Activated CD8-positive, alpha-beta T cell treated with anti-CD3 and anti-CD28 coated beads for 36 hours (primary cell): ENCODE measurements around the gene TMEM208. TPM values are rescaled to one million over a fixed set of nuclear protein-coding genes. Genes with fewer than 3 reads are reported as not detected.
A peak's percentile ranks its signal among the peaks of the same experiment; 100 is the strongest.

Experiments used
- ATAC-seq: fragments of 200-7000 bp; cut with Tn5 transposase; one replicate; pipeline ENCODE4 v1.10.0; 2021; ENCODE audit warnings: mild to moderate bottlenecking, moderate library complexity
- CTCF ChIA-PET: fragments of 350-600 bp; sonication (Branson Sonifier 250); formaldehyde crosslinking; loops from one replicate; lab custom pipeline; 2021; ENCODE audit warnings: antibody characterized with exemption; lab: Charles Lee
- POLR2A ChIA-PET: fragments of 350-600 bp; sonication (Branson Sonifier 250); formaldehyde crosslinking; loops from one replicate; lab custom pipeline; 2021; ENCODE audit warnings: antibody characterized with exemption; lab: Charles Lee
- DNase-seq: peaks from one replicate; pipeline ENCODE4 v3.0.0-alpha.2; 2020
- H3K27ac Mint-ChIP-seq: one replicate; pipeline ENCODE4 v1.8.0; 2021; ENCODE audit warnings: mild to moderate bottlenecking, mixed read lengths
- H3K27me3 Mint-ChIP-seq: one replicate; pipeline ENCODE4 v1.8.0; 2021; ENCODE audit warnings: mixed read lengths
- H3K36me3 Mint-ChIP-seq: one replicate; pipeline ENCODE4 v1.8.0; 2021; ENCODE audit warnings: low read depth, mixed read lengths
- H3K4me1 Mint-ChIP-seq: one replicate; pipeline ENCODE4 v1.8.0; 2021; ENCODE audit warnings: low read depth, mixed read lengths
- H3K4me3 Mint-ChIP-seq: one replicate; pipeline ENCODE4 v1.8.0; 2021; ENCODE audit warnings: mild to moderate bottlenecking, moderate library complexity, mixed read lengths
- H3K9me3 Mint-ChIP-seq: one replicate; pipeline ENCODE4 v1.8.0; 2021; ENCODE audit warnings: mixed read lengths
- CTCF ChIP-seq: fragments of 200-600 bp; IDR thresholded peaks from one replicate; pipeline ENCODE4 v1.8.0; 2022; ENCODE audit warnings: antibody characterized with exemption, mild to moderate bottlenecking
- intact Hi-C: fragments of 100-400 bp; cut with micrococcal nuclease; formaldehyde crosslinking; loops from one replicate; pipeline ENCODE4 v1.10.0; 2022
- total RNA-seq, 2 experiments: library from RNA; stranded (reverse); gene quantifications; one replicate each; pipeline ENCODE4 v1.2.3, GENCODE V29; 2021

TMEM208 gene
- total RNA-seq, 2 experiments from 2014 or later: 25.7 to 30.7 TPM

- ChIA-PET POLR2A (interaction anchor here (0.6 to 1.8 kb wide), 9 partner anchors 8 to 252 kb away, joined by 3 to 8 read pairs (median 3); partner anchors contain the start of genes HSD11B2 and TMEM208), CTCF (interaction anchor here (0.6 to 2.4 kb wide), 17 partner anchors 9 to 245 kb away, joined by 3 to 15 read pairs (median 4); partner anchors contain the start of genes FHOD1, TMEM208 and TRADD)
- Mint-ChIP-seq H3K4me1 (peaks cover 33% of the 10 kb centered on the region), H3K27me3 (no peaks in the 10 kb centered on the region), H3K4me3 (no peak overlapping the region), H3K27ac (no peak overlapping the region), H3K36me3 (peaks cover 60% of the 10 kb centered on the region), H3K9me3 (no peaks in the 10 kb centered on the region)
- TF ChIP-seq CTCF: peak; percentile 68
- ATAC-seq (peak; percentile 67), DNase-seq (peak; percentile 42)
- intact Hi-C loops: no loop called here
These were observed 28.6 kb upstream of the TMEM208 start for GRCh38 chr16:67198238-67198734.

GRCh38 chr16:67199011-67199807 lies 27.7 kb upstream of the TMEM208 start, which contains the start of gene ELMO3:
Gene ELMO3 (plus strand): TSS chr16:67199131. CDS start chr16:67199327, 196 bp downstream.
- intact Hi-C loops: no loop called here
- POLR2A ChIA-PET: interaction anchor here (1.3 kb wide), 1 partner anchor 27 kb away, joined by 3 read pairs; the partner anchor contains the start of gene TMEM208
- DNase-seq (no peak), ATAC-seq (no peak)
- H3K27me3 Mint-ChIP-seq: no peaks in the 10 kb centered on the region
- no peak within 1 kb of the TSS for H3K27ac Mint-ChIP-seq
- no peaks in the 10 kb centered on the region for H3K9me3 Mint-ChIP-seq
- no peak within 1 kb of the TSS for H3K4me3 Mint-ChIP-seq
- CTCF ChIA-PET: interaction anchor here (0.6 to 2.4 kb wide), 6 partner anchors 14 to 221 kb away, joined by 3 to 15 read pairs (median 3); no protein-coding TSS in a partner anchor
- no peak for TF ChIP-seq CTCF
- peaks cover 51% of the 10 kb centered on the region for H3K36me3 Mint-ChIP-seq
- H3K4me1 Mint-ChIP-seq: peaks cover 24% of the 10 kb centered on the region

- Mint-ChIP-seq H3K9me3 (no peaks in the 10 kb centered on the region), H3K27ac (no peak overlapping the region), H3K4me1 (peaks cover 18% of the 10 kb centered on the region), H3K27me3 (no peaks in the 10 kb centered on the region), H3K4me3 (no peak overlapping the region), H3K36me3 (peaks cover 47% of the 10 kb centered on the region)
- no peak for DNase-seq
- intact Hi-C loops: no loop called here
- ChIA-PET CTCF (no interaction called here), POLR2A (interaction anchor here (0.6 to 1.3 kb wide), 2 partner anchors 27 to 67 kb away, joined by 3 read pairs; partner anchors contain the start of gene TMEM208)
- no peak for ATAC-seq
- no peak for TF ChIP-seq CTCF
These were observed 27.1 kb upstream of the TMEM208 start for GRCh38 chr16:67199808-67200198.

- intact Hi-C loops: no loop called here
- Mint-ChIP-seq H3K4me1 (peaks cover 16% of the 10 kb centered on the region), H3K4me3 (no peak overlapping the region), H3K36me3 (peaks cover 41% of the 10 kb centered on the region), H3K27ac (no peak overlapping the region), H3K27me3 (no peaks in the 10 kb centered on the region), H3K9me3 (no peaks in the 10 kb centered on the region)
- CTCF ChIA-PET: no interaction called here
- ATAC-seq (no peak), DNase-seq (no peak)
- no peak for TF ChIP-seq CTCF
- POLR2A ChIA-PET: interaction anchor here (0.6 to 1.3 kb wide), 2 partner anchors 26 to 66 kb away, joined by 3 read pairs; partner anchors contain the start of gene TMEM208
These were observed 26.4 kb upstream of the TMEM208 start for GRCh38 chr16:67200491-67200890.
